Hepatocyte (in vitro differentiated cells): ENCODE measurements around the gene MUCL3. TPM values are rescaled to one million over a fixed set of nuclear protein-coding genes. Genes with fewer than 3 reads are reported as not detected.
A peak's percentile ranks its signal among the peaks of the same experiment; 100 is the strongest.
"Not testable (repeated sequence)": the region's sequence is repeated elsewhere in the genome, so short reads cannot be mapped to it uniquely, and the experiment has no call there.

Source experiments
- DNase-seq: peaks from one replicate; pipeline ENCODE4 v3.0.0-alpha.2; 2016; ENCODE audit warnings: low spot score
- H2AFZ ChIP-seq: fragments of 200-600 bp; sonication (generic); 2 replicates; pipeline ENCODE4 v1.6.0; 2016; ENCODE audit warnings: antibody characterized with exemption, mild to moderate bottlenecking
- H3K27ac ChIP-seq: fragments of 200-600 bp; sonication (generic); 2 replicates; pipeline ENCODE4 v1.5.1; 2016; ENCODE audit warnings: mild to moderate bottlenecking
- H3K27me3 ChIP-seq: fragments of 200-600 bp; sonication (generic); 2 replicates; pipeline ENCODE4 v1.6.1; 2016
- H3K36me3 ChIP-seq: fragments of 200-600 bp; sonication (generic); replicated peaks from 2 replicates; pipeline ENCODE4 v1.5.1; 2016; ENCODE audit warnings: low read depth; ENCODE audit not compliant: insufficient read depth
- H3K4me1 ChIP-seq: fragments of 200-600 bp; sonication (generic); 2 replicates; pipeline ENCODE4 v1.5.1; 2016; ENCODE audit warnings: mild to moderate bottlenecking, moderate library complexity; ENCODE audit not compliant: insufficient read depth
- H3K4me2 ChIP-seq: fragments of 200-600 bp; sonication (generic); 2 replicates; pipeline ENCODE4 v1.6.0; 2016
- H3K4me3 ChIP-seq: fragments of 200-600 bp; sonication (generic); 2 replicates; pipeline ENCODE4 v1.5.1; 2016; ENCODE audit warnings: mild to moderate bottlenecking
- H3K79me2 ChIP-seq: fragments of 200-600 bp; sonication (generic); 2 replicates; pipeline ENCODE4 v1.6.0; 2017; ENCODE audit warnings: mild to moderate bottlenecking
- H3K9me2 ChIP-seq: fragments of 200-600 bp; sonication (generic); replicated peaks from 2 replicates; pipeline ENCODE4 v1.6.0; 2017; ENCODE audit warnings: mild to moderate bottlenecking; ENCODE audit not compliant: insufficient read depth
- H3K9me3 ChIP-seq: fragments of 200-600 bp; sonication (generic); 2 replicates; pipeline ENCODE4 v1.5.1; 2016; ENCODE audit warnings: low read depth, mild to moderate bottlenecking
- H4K20me1 ChIP-seq: fragments of 200-600 bp; sonication (generic); 2 replicates; pipeline ENCODE4 v1.6.0; 2016; ENCODE audit warnings: mild to moderate bottlenecking; ENCODE audit not compliant: insufficient read depth, poor library complexity, severe bottlenecking
- EZH2 ChIP-seq: fragments of 200-600 bp; sonication (generic); IDR thresholded peaks from 2 replicates; pipeline ENCODE4 v1.6.1; 2016; ENCODE audit warnings: antibody characterized with exemption, mild to moderate bottlenecking, borderline replicate concordance
- EZH2phosphoT487 ChIP-seq: fragments of 200-600 bp; sonication (generic); IDR thresholded peaks from one replicate; pipeline ENCODE4 v1.6.1; 2018; ENCODE audit warnings: antibody characterized with exemption, mild to moderate bottlenecking, low read depth, moderate library complexity; ENCODE audit not compliant: unreplicated experiment, severe bottlenecking
- WGBS: methylation state at CpG from one replicate; pipeline ENCODE4 v1.1.6; 2016; ENCODE audit warnings: low lambda C conversion rate; ENCODE audit errors: missing lambda C conversion rate; 5-methylcytosine and 5-hydroxymethylcytosine counted together
- polyA plus RNA-seq: library from polyadenylated mRNA; unstranded; fragments of >200 nt; fragmentation: Nextera tagmentation; extraction: Ambion mirVana; gene quantifications from 2 replicates; pipeline ENCODE4 v1.2.1, GENCODE V29; 2016
- total RNA-seq: library from RNA; depleted of rRNA; stranded (reverse); fragments of >200 nt; gene quantifications from 2 replicates; pipeline ENCODE4 v1.2.3, GENCODE V29; 2014
- TF ChIP-seq, protein P1 (sequence below): fragments of 200-600 bp; sonication (generic); IDR thresholded peaks from 2 replicates; pipeline ENCODE4 v1.5.1; 2016; ENCODE audit warnings: antibody characterized with exemption, mild to moderate bottlenecking; ENCODE audit not compliant: poor library complexity

MUCL3 gene
- total and polyA plus RNA-seq, 2 experiments from 2014 or later = 0.11 to 0.13 TPM

DNA sequence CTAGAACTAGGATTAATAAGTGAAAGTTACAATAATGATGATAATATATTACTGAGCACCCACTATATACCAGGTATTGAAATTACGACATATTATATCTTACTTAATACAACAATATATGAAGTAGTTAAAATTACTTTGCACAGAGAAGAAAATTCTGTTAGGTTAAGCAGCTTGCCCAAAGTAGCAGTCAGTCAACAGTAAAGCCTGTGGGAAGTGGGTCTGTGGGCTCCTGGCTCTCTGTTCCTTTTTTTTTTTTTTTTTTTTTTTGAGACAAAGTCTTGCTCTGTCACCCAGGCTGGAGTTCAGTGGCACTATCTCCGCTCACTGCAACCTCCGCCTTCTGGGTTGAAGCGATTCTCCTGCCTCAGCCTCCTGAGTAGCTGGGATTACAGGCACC is 37.5 kb upstream of the MUCL3 start:
- Histone ChIP-seq H3K4me1 (no peaks in the 10 kb centered on the region), H2AFZ (no peak overlapping the region), H3K9me2 (no peaks in the 10 kb centered on the region), H3K36me3 (no peaks in the 10 kb centered on the region), H3K27me3 (no peaks in the 10 kb centered on the region), H4K20me1 (no peaks in the 10 kb centered on the region), H3K79me2 (no peaks in the 10 kb centered on the region), H3K9me3 (no peaks in the 10 kb centered on the region), H3K27ac (no peak overlapping the region), H3K4me3 (no peak overlapping the region), H3K4me2 (no peak overlapping the region)
- TF ChIP-seq, protein P1, sequence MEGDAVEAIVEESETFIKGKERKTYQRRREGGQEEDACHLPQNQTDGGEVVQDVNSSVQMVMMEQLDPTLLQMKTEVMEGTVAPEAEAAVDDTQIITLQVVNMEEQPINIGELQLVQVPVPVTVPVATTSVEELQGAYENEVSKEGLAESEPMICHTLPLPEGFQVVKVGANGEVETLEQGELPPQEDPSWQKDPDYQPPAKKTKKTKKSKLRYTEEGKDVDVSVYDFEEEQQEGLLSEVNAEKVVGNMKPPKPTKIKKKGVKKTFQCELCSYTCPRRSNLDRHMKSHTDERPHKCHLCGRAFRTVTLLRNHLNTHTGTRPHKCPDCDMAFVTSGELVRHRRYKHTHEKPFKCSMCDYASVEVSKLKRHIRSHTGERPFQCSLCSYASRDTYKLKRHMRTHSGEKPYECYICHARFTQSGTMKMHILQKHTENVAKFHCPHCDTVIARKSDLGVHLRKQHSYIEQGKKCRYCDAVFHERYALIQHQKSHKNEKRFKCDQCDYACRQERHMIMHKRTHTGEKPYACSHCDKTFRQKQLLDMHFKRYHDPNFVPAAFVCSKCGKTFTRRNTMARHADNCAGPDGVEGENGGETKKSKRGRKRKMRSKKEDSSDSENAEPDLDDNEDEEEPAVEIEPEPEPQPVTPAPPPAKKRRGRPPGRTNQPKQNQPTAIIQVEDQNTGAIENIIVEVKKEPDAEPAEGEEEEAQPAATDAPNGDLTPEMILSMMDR = no peak
- no peak for TF ChIP-seq EZH2phosphoT487
- no peak for TF ChIP-seq EZH2
- DNase-seq = no peak
- 93% methylated on average over 4 of the region's 4 CpGs for WGBS

DNA sequence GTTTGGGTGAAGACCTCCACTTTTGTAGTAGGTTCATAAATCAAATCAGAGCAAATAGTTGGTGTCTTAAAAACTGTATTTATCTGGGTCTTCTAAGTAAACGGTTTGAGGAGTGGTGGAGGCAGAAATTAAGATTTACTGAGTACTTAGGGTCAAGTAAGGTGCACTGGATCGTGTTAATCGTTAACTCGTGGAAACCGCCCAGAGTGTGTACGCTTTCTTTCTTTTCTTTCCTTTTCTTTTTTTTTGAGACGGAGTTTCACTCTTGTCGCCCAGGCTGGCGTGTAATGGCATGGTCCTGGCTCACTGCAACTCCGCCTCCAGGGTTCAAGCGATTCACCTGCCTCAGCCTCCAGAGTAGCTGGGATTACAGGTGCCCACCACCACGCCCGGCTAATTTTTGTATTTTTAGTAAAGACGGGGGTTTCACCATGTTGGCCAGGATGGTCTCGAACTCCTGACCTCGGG is 33.4 kb upstream of the MUCL3 start:
- H3K27ac ChIP-seq = peak overlapping the region; percentile 40
- H3K4me2 ChIP-seq = peak overlapping the region; percentile 76
- H3K27me3 ChIP-seq, H3K4me1 ChIP-seq, H4K20me1 ChIP-seq, H3K9me2 ChIP-seq, H3K36me3 ChIP-seq, H3K9me3 ChIP-seq: not testable (repeated sequence)
- H3K4me3 ChIP-seq = peak overlapping the region; percentile 45
- DNase-seq = peak; percentile 39
- H2AFZ ChIP-seq = peak overlapping the region; percentile 63
- WGBS = 46% methylated on average over 16 of the region's 16 CpGs
- peaks cover 13% of the 10 kb centered on the region for H3K79me2 ChIP-seq

DNA sequence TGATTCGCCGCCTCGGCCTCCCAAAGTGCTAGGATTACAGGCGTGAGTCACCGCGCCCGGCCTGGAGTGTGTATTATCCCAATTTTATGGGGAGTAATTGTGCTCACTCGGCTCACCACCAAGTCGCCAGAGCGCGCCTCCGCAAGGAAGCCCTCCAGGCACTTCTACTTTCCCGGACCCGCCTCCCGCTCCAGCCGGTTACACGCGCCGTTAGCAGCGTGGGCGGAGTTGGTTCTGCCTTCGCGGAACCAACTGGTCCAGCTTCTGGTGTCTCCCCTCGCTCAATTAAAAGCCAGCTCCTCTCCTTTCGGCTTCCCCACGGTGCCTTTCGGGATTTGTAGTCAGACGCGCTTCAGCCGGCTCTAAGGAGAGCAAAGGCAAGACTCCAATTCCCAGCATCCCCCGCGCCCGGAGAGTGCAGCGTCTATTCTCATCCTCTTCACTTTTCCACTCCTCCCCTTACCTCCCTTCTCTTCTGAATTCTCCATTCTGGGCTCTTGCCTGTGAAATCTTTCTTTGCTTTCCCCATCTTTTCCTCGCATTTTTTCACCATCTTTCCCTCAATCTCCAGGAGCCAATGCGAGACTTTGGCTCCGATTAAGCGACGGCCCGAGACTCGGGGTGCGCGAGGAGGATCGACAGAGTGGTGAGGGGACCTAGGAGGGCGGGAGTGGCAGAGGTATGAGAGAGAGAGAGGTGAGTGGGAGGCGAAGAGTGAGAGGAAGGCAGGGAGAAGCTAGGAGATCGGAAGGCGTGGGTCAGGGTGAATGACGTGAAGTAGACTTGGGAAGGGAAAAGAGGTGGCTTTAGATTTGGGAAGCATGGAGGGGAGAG is 32.8 kb upstream of the MUCL3 start, which contains the start of gene GTF2H4:
Gene GTF2H4, plus strand, starts transcription at position 450 of the 834 bp plus-strand sequence.
- Histone ChIP-seq H3K4me2 (peak within 1 kb of the TSS; percentile 92), H3K36me3 (no peaks in the 10 kb centered on the region)
- TF ChIP-seq EZH2phosphoT487 = no peak
- TF ChIP-seq, protein P1 = no peak
- no peak for TF ChIP-seq EZH2

DNA sequence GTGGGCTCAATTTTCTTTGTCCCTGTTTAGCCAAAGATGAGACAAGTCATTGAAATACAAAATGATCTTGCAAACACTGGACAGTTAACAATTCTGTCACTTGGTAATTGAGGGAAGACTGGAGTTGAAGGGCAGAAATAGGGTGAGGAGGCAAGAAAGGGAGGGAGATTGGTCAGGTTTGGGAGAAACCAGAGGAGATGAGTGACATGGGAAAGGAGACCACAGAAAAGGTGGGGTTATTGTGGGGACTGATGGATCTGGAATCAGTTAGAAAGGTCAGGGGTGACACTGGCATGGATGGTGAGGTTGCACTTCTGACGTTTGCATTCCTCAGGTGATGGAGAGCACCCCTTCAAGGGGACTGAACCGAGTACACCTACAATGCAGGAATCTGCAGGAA is 32.1 kb upstream of the MUCL3 start:
- Histone ChIP-seq H3K27me3 (no peaks in the 10 kb centered on the region), H4K20me1 (no peaks in the 10 kb centered on the region), H3K4me2 (peak overlapping the region; percentile 92), H3K4me1 (peaks cover 6% of the 10 kb centered on the region), H3K27ac (peak overlapping the region; percentile 85), H3K36me3 (no peaks in the 10 kb centered on the region), H3K9me2 (no peaks in the 10 kb centered on the region), H2AFZ (peak overlapping the region; percentile 99), H3K9me3 (no peaks in the 10 kb centered on the region), H3K79me2 (peaks cover 13% of the 10 kb centered on the region), H3K4me3 (peak overlapping the region; percentile 99)
- WGBS = 40% methylated on average over 2 of the region's 2 CpGs
- no peak for DNase-seq
- TF ChIP-seq EZH2phosphoT487 (no peak), EZH2 (no peak)
- TF ChIP-seq, protein P1 = no peak

More for the DNA sequence above, 32.8 kb upstream of the MUCL3 start, which contains the start of gene GTF2H4:
- H3K9me2 ChIP-seq = no peaks in the 10 kb centered on the region
- WGBS = 2% methylated on average over 49 of the region's 49 CpGs
- peak within 1 kb of the TSS; percentile 99 for H2AFZ ChIP-seq
- no peaks in the 10 kb centered on the region for H4K20me1 ChIP-seq
- H3K27ac ChIP-seq = peak within 1 kb of the TSS; percentile 85
- peak; percentile 98 for DNase-seq
- H3K4me3 ChIP-seq = peak within 1 kb of the TSS; percentile 99
- peaks cover 13% of the 10 kb centered on the region for H3K79me2 ChIP-seq
- peaks cover 6% of the 10 kb centered on the region for H3K4me1 ChIP-seq
- no peaks in the 10 kb centered on the region for H3K27me3 ChIP-seq
- no peaks in the 10 kb centered on the region for H3K9me3 ChIP-seq

DNA sequence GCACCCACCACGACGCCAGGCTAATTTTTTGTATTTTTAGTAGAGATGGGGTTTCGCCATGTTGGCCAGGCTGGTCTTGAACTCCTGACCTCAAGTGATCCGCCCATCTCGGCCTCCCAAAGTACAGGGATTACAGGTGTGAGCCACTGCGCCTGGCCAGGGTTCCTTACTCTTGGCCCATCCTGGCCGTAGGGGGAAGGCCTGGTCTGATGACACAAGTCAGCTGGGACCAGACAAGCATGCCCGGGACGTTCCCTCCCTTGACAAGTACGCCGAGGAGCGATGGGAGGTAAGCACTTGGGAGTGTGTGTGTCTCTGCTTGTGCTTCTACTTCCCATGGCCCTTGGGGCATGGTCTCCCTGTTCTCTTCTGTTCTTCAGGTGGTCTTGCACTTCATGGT is 30.3 kb upstream of the MUCL3 start:
- not testable (repeated sequence) for H3K9me2 ChIP-seq, H3K4me3 ChIP-seq

More for the DNA sequence above, 30.3 kb upstream of the MUCL3 start:
- H3K27me3 ChIP-seq, H3K36me3 ChIP-seq, H3K27ac ChIP-seq, DNase-seq, H2AFZ ChIP-seq, H3K9me3 ChIP-seq, H4K20me1 ChIP-seq, H3K4me2 ChIP-seq: not testable (repeated sequence)
- peaks cover 13% of the 10 kb centered on the region for H3K79me2 ChIP-seq
- peaks cover 16% of the 10 kb centered on the region for H3K4me1 ChIP-seq
- WGBS = 92% methylated on average over 12 of the region's 12 CpGs
